ENCODE results near the gene PDE4B. TPM values are rescaled to one million over a fixed set of nuclear protein-coding genes. Genes with fewer than 3 reads are reported as not detected.

Gene PDE4B
- polyA plus RNA-seq, 1 experiment = 20.6 TPM

GRCh38 chr1:65889441-65889840, 96.7 kb downstream of the PDE4B start:
- no peak for DNase-seq (ENCODE audit: low read depth)
- H3K27me3 ChIP-seq (ENCODE audit: control insufficient read depth, insufficient read depth, low read length) = no peaks in the 10 kb centered on the region
- CTCF ChIA-PET = interaction anchor here (1.1 kb wide), 1 partner anchor 9 kb away, joined by 3 read pairs; no protein-coding TSS in a partner anchor
- no peak for TF ChIP-seq CTCF (IDR thresholded peaks at IDR 0.05; ENCODE audit: insufficient read depth, low read depth, low read length)
- POLR2A ChIA-PET = no interaction called here
- no peak overlapping the region for H3K4me3 ChIP-seq (ENCODE audit: low read depth, low read length)
- no peaks in the 10 kb centered on the region for H3K36me3 ChIP-seq (ENCODE audit: control insufficient read depth, insufficient read depth, low read length)

GRCh38 chr1:65890201-65890843, 97.6 kb downstream of the PDE4B start:
- DNase-seq (ENCODE audit: low read depth) = no peak
- Histone ChIP-seq H3K36me3 (ENCODE audit: control insufficient read depth, insufficient read depth, low read length) (no peaks in the 10 kb centered on the region), H3K27me3 (ENCODE audit: control insufficient read depth, insufficient read depth, low read length) (no peaks in the 10 kb centered on the region), H3K4me3 (ENCODE audit: low read depth, low read length) (no peak overlapping the region)
- ChIA-PET CTCF (interaction anchor here (1.1 kb wide), 1 partner anchor 10 kb away, joined by 3 read pairs; no protein-coding TSS in a partner anchor), POLR2A (no interaction called here)
- TF ChIP-seq CTCF (IDR thresholded peaks at IDR 0.05; ENCODE audit: insufficient read depth, low read depth, low read length) = no peak

- TF ChIP-seq CTCF (IDR thresholded peaks at IDR 0.05; ENCODE audit: insufficient read depth, low read depth, low read length) = no peak
- no peaks in the 10 kb centered on the region for H3K36me3 ChIP-seq (ENCODE audit: control insufficient read depth, insufficient read depth, low read length)
- no peak for DNase-seq (ENCODE audit: low read depth)
- H3K4me3 ChIP-seq (ENCODE audit: low read depth, low read length) = no peak overlapping the region
- ChIA-PET POLR2A (no interaction called here), CTCF (no interaction called here)
- H3K27me3 ChIP-seq (ENCODE audit: control insufficient read depth, insufficient read depth, low read length) = no peaks in the 10 kb centered on the region
Measured at GRCh38 chr1:65894738-65895605, 102.3 kb downstream of the PDE4B start.

- H3K36me3 ChIP-seq (ENCODE audit: control insufficient read depth, insufficient read depth, low read length) = no peaks in the 10 kb centered on the region
- no peak overlapping the region for H3K4me3 ChIP-seq (ENCODE audit: low read depth, low read length)
- DNase-seq (ENCODE audit: low read depth) = no peak
- ChIA-PET CTCF (no interaction called here), POLR2A (no interaction called here)
- H3K27me3 ChIP-seq (ENCODE audit: control insufficient read depth, insufficient read depth, low read length) = no peaks in the 10 kb centered on the region
- no peak for TF ChIP-seq CTCF (IDR thresholded peaks at IDR 0.05; ENCODE audit: insufficient read depth, low read depth, low read length)
Measured at GRCh38 chr1:65896721-65897120, 104.0 kb downstream of the PDE4B start.

- POLR2A ChIA-PET = no interaction called here
- CTCF ChIA-PET = no interaction called here
- Histone ChIP-seq H3K27me3 (ENCODE audit: control insufficient read depth, insufficient read depth, low read length) (no peaks in the 10 kb centered on the region), H3K4me3 (ENCODE audit: low read depth, low read length) (no peak overlapping the region), H3K36me3 (ENCODE audit: control insufficient read depth, insufficient read depth, low read length) (no peaks in the 10 kb centered on the region)
- TF ChIP-seq CTCF (IDR thresholded peaks at IDR 0.05; ENCODE audit: insufficient read depth, low read depth, low read length) = no peak
- DNase-seq (ENCODE audit: low read depth) = no peak
Measured at GRCh38 chr1:65897485-65897884, 104.8 kb downstream of the PDE4B start.
